ENCODE data around the gene MYPN. TPM values are rescaled to one million over a fixed set of nuclear protein-coding genes. Genes with fewer than 3 reads are reported as not detected.

MYPN gene
- total RNA-seq, 1 experiment from 2014 or later, result not detected

- Histone ChIP-seq H3K23me2 (ENCODE audit: insufficient read length, low read depth, low read length, poor library complexity, severe bottlenecking) (no peaks in the 10 kb centered on the region), H3K4me1 (ENCODE audit: insufficient read depth, low read length) (no peaks in the 10 kb centered on the region; the same call in 1 of the 2 replicates)
- WGBS (ENCODE audit: extremely low coverage, insufficient read length, low lambda C conversion rate), result no CpG with 5 or more reads among the region's 3 CpGs
Measured at GRCh38 chr10:68124718-68125117, 15.4 kb downstream of the MYPN start.

More at GRCh38 chr10:68124718-68125117, 15.4 kb downstream of the MYPN start:
- Histone ChIP-seq H3K14ac (ENCODE audit: insufficient read depth, low read length) (no peak overlapping the region), H2AK5ac (ENCODE audit: insufficient read length, low read length) (no peak overlapping the region), H2BK20ac (ENCODE audit: low read depth, low read length, poor library complexity, severe bottlenecking) (no peak overlapping the region), H3K4me2 (ENCODE audit: insufficient read depth, insufficient read length, low read length) (no peak overlapping the region), H4K20me1 (ENCODE audit: control insufficient read depth, insufficient read depth, insufficient read length) (no peaks in the 10 kb centered on the region), H3T11ph (ENCODE audit: low read length) (no peak overlapping the region), H3K9me3 (ENCODE audit: control insufficient read depth, low read depth, low read length) (no peaks in the 10 kb centered on the region), H3K9ac (ENCODE audit: extremely low read depth, insufficient read length, low read length) (no peak overlapping the region), H2AFZ (ENCODE audit: low read length) (no peak overlapping the region), H4K5ac (ENCODE audit: insufficient read length, low read depth, low read length) (no peak overlapping the region), H3K27me3 (ENCODE audit: insufficient read depth, low read length) (no peaks in the 10 kb centered on the region), H3K23ac (ENCODE audit: insufficient read length, low read depth, low read length) (no peak overlapping the region), H2BK15ac (ENCODE audit: low read depth, low read length) (no peak overlapping the region), H3K79me1 (ENCODE audit: insufficient read depth, low read depth, low read length, poor library complexity, severe bottlenecking) (no peaks in the 10 kb centered on the region), H2BK5ac (ENCODE audit: insufficient read length, low read length) (no peak overlapping the region), H3K27ac (ENCODE audit: insufficient read length, low read depth, low read length) (no peak overlapping the region), H3K56ac (ENCODE audit: insufficient read length, low read depth, low read length) (no peak overlapping the region), H4K91ac (ENCODE audit: insufficient read length, low read depth, low read length) (no peak overlapping the region), H4K8ac (replicated peaks; ENCODE audit: insufficient read length, low read depth, low read length) (no peak overlapping the region), H3K79me2 (ENCODE audit: insufficient read depth, low read length) (no peaks in the 10 kb centered on the region), H3K18ac (ENCODE audit: insufficient read length, low read depth, low read length) (no peak overlapping the region), H3K4ac (ENCODE audit: low read depth, low read length) (no peak overlapping the region), H2BK12ac (ENCODE audit: insufficient read length, low read depth, low read length) (no peak overlapping the region), H2BK120ac (ENCODE audit: low read depth, low read length, poor library complexity, severe bottlenecking) (no peak overlapping the region)
- no peak overlapping the region for H3K27ac Mint-ChIP-seq
- peaks cover 0 to 3% of the 10 kb centered on the region in 2 experiments; a peak in 2 of 4 replicates for H3K4me1 Mint-ChIP-seq
- H3K36me3 Mint-ChIP-seq (ENCODE audit: insufficient read depth in 1 of 3, low read depth in 3 of 3), result no peaks in the 10 kb centered on the region
- DNase-seq, result no peak
- H3K27me3 Mint-ChIP-seq (ENCODE audit: low read depth), result no peaks in the 10 kb centered on the region
- H3K9me3 Mint-ChIP-seq, result no peaks in the 10 kb centered on the region
- no peak overlapping the region for H3K4me3 Mint-ChIP-seq
- no peak for TF ChIP-seq CTCF (conservative IDR thresholded peaks at IDR 0.05)

Data from H9 (cell line).